ENCODE results near the gene TTC22. TPM values are rescaled to one million over a fixed set of nuclear protein-coding genes. Genes with fewer than 3 reads are reported as not detected.

TTC22 gene
- not detected in 2 replicates for total RNA-seq

DNA sequence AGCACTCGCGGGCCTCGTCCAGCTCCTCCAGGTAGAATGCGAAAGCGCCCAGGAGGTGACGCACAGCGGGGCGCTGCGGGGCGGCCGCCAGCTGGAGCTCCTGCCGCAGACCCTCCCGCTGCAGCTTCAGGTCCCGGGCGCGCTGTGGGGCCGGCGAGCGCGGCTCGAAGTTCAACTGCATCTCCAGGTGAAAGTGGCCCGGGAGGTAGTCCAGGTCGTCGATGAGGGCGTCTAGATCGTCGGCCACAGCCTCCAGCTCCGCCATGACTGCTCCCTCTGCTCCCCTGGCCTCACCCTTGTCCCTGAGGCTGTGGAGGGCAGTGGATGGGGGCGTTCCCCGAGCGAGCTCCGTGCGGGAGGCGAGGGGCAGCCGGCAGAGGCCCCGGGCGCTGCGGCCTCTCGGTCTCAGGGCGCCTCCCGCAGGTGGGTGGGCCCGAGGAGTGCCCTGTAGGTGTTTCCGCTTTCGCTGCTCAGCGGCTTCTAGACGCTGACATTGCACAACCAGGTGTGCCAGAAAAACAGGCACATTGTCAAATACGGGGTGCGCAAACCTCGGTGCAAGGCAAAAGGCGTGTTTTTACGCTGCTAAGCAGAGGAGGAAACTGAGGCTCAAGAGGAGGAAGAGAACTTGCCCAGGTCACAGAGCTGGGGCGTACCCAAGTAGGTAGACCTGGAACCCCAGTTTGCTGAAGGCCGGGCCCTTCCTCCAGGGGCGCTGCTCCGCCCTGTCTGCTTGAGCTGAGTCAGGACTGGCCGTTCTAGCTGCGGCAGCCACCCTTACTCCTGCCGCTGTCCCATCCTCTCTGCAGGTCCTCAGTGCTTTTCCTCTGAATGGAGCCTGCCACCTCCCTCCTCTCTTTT is at the start of gene TTC22:
Gene TTC22 (minus strand): TSS at position 425 of the 861 bp plus-strand sequence. CDS start 160 bp downstream, at position 265.
- no peak for DNase-seq (ENCODE audit: extremely low read depth, low read depth, low spot score)

DNA sequence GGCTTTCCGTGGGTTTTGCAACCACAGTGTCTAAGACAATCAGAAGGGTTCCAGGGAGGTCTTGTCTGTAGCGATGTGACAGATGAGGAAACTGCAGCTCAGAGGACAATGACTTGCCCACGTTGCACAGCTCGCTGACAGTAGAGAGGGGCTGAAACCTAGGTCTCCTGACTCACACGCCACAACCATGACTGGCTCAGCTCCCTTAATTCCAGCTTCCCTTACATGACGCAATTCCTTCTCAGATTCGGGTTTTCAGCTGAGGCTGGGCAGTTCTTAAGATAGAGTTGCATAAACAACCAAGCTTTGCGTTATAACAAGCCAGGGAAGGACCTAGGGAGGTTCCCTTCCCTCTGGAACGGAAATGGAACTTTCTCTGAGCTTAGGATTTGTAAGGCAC is 49.6 kb upstream of the TTC22 start:
- DNase-seq (ENCODE audit: extremely low read depth, low read depth, low spot score), result no peak

GRCh38 chr1:54850069-54850730 is 49.1 kb upstream of the TTC22 start:
- no peak for DNase-seq (ENCODE audit: extremely low read depth, low read depth, low spot score)

DNA sequence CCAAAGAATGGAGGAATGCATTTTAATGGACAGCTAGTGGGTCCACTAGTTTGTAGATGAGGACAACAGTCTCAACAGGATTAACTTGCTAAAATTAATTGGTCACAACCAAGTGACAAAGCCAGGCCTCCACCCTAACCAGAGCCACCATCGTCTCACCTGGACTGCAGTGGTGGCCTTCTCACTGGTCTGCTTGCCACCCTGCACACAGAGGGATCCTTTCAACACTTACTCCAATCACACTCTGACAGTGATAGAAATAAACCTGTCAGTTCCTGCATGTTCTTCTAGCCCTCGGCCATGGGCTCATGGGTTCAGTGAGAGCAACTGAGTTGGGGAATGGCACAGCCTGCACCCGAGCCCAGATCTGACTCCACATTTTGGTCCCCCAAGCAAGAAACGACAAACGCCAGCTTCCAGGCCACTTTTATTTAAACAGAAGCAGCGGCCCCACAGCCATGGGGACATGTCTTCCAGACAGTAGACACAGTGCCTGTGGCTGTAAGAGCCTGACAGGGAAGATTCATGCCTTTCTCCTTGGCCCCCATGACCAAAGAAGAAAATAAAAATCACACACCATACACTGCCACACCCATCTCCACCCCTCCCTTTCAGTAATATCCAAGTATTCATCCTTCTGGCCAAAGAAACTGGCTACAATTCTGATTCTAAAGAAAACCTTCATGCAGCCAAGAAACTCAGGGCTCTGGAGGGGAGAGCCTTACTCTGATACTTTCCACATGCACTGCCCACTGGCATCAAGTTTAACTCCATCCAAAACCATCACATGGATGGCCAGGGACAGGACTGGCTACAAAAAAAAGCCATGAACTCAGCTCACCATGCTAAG is 48.3 kb upstream of the TTC22 start:
- DNase-seq (ENCODE audit: extremely low read depth, low read depth, low spot score), result no peak

DNA sequence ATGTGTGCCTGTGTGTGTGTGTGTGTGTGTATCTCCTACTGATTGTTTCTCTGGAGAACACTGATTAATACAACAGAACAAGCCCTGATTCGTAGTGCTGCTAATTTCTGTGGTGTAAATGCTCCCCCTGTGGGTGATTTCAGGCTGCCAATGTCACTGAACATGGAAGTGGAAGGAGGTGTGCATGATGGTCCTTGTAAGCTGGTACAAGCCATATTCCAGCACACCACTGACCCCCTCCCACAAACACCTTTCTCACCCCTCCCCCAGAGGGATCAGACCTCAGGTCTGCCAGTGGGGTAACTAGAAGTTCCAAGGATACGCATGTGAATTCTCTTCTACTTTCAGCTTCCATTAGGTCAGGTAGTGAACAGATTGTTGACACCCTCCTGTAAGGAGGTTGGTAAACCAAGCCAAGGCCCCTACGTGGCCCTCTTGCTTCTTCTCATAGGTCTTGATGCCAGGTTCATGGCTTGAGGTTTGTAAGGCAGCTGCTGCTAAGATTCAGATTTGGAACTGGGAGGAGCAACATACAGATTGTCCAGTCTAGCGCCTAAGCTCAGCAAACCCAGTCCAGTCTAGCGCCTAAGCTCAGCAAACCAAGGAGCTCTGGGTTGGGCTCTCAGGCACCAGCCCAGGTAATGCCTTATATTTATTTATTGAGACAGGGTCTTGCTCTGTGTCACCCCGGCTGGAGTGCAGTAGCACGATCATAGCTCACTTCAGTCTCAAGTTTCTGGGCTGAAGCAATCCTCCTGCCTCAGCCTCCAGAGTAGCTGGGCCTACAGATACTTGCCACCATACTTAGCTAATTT is 47.2 kb upstream of the TTC22 start:
- no peak for DNase-seq (ENCODE audit: extremely low read depth, low read depth, low spot score)

GRCh38 chr1:54846716-54847284 is 45.7 kb upstream of the TTC22 start:
- no peak for DNase-seq (ENCODE audit: extremely low read depth, low read depth, low spot score)

DNA sequence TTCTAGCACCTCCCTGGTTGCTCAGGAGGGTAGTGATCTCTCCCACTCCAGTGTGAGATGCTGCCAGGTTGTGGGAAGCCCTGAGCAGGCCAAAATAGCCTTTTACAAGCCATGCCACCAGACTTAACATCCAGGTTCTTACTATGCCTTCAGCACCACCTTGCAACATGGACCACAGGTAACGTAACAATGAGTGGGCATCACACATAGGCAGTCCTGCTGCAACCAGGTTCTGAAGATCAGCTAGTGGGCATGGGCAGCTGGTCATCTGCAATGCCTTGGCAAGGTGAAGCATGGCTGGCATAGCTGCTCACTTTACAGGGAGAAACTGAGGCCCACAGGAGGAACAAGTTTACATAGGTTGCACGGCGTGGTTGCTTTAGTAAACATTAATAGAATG is 45.2 kb upstream of the TTC22 start:
- DNase-seq (ENCODE audit: extremely low read depth, low read depth, low spot score), result no peak

- DNase-seq (ENCODE audit: extremely low read depth, low read depth, low spot score), result no peak
Measured at GRCh38 chr1:54845772-54846171, 44.6 kb upstream of the TTC22 start.

DNA sequence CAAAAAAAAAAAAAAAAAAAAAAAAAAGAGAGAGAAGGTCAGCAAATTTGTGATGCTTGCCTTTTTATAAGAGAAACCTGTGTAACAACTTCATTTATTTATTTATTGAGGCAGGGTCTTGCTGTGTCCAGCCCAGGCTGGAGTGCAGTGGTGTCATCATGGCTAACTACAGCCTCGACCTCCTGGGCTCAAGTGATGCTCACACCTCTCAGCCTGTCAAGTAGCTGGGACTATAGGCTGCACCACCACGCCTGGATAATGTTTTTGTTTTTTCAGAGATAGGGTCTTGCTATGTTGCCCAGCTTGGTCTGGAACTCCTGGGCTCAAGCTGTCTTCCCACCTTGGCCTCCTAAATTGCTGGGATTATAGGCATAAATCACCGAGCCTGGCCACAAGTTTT is 43.4 kb upstream of the TTC22 start:
- no peak for DNase-seq (ENCODE audit: extremely low read depth, low read depth, low spot score)

GRCh38 chr1:54843449-54843848 is 42.3 kb upstream of the TTC22 start:
- DNase-seq (ENCODE audit: extremely low read depth, low read depth, low spot score), result no peak

GRCh38 chr1:54842963-54843362 is 41.8 kb upstream of the TTC22 start:
- DNase-seq (ENCODE audit: extremely low read depth, low read depth, low spot score), result no peak

- DNase-seq (ENCODE audit: extremely low read depth, low read depth, low spot score), result no peak
Measured at GRCh38 chr1:54842206-54842915, 41.2 kb upstream of the TTC22 start.

DNA sequence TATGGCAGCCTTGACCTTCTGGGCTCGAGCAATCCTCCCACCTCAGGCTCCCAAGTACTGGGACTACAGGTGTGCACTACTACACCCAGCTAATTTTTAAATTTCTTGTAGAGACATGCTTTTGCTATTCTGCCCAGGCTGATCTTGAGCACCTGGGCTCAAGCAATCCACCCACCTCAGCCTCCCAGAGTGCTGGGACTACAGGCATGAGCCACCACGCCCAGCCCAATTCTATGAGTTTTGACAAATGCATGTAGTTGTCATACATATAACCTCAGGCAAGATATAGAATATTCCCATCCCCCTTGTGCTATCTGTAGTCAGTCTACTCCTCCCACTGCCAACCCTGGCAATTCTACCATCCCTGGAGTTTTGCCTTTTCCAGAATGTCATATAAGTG is 38.7 kb upstream of the TTC22 start:
- DNase-seq (ENCODE audit: extremely low read depth, low read depth, low spot score), result no peak

GRCh38 chr1:54838565-54839180 is 37.5 kb upstream of the TTC22 start:
- DNase-seq (ENCODE audit: extremely low read depth, low read depth, low spot score), result no peak

GRCh38 chr1:54837002-54837853 is 36.1 kb upstream of the TTC22 start:
- DNase-seq (ENCODE audit: extremely low read depth, low read depth, low spot score), result no peak

DNA sequence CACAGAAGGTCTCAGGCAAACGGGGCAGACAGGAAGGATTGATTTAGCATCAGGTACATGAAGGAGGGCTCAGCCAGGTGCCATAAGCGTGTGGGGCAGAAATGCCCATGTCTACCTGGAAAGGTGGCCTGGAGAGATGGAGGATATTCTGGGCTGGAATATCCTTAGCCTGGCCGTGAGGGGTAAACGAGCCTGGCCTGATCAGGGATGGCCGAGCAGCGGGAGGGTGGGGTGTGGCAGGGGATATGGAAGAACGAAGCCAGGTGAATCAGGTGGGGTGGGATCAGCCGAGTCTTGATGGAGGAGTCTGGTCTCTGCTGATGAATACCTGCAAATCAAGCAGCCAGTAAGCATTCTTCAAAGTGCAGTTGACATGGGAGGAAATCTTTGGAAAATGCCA is 35.5 kb upstream of the TTC22 start:
- no peak for DNase-seq (ENCODE audit: extremely low read depth, low read depth, low spot score)

DNA sequence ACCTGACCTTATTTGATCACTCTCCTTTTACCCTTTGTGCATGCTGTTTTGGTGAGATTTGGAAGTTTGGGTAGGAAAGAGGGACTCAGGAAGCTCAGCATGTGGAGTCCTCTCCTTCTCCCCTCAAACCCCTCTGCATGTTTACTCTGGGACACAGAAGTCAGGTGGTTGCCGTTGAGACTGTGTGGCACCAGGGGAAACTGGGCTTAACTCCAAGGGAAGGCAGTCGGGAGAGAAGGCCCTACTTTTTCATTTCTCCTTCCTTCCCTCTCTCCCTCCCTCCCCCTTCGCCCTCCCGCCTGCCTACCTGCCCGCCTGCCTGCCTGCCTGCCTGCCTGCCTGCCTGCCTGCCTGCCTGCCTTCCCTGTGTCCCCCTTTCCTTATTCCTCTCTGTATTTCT is 34.8 kb upstream of the TTC22 start:
- DNase-seq (ENCODE audit: extremely low read depth, low read depth, low spot score), result no peak

All from glomerular endothelial cell (primary cell).